SIG-M5 treated with dmso at 0.1 percent for 504 hours (cell line): ENCODE measurements around the gene MGAT4C.
"Not testable (repeated sequence)": the region's sequence is repeated elsewhere in the genome, so short reads cannot be mapped to it uniquely, and the experiment has no call there.

ENCODE experiments used
- DNase-seq: peaks from one replicate; lab custom pipeline; 2025; ENCODE audit not compliant: unreplicated experiment; lab: John Stamatoyannopoulos, UW

MGAT4C gene

DNA sequence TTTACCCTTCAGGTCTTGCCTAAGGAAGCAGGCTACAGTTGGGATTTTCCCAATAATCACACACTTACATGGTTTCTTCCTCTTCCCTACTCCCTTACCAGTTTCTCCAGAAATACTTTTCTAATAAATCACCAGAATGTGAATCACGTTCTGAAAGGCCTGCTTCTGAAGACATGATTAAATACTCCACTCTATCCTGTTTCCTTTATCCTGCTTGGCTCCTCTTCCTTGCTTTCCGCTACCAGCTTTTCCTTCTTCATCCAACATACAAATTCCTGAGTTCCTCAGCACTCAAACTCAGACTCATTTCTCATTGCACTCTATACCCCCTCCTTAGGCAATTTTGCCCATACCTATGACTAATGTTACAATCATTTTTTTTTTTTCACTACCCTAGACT lies 118.3 kb downstream of the MGAT4C start:
- DNase-seq: no peak

DNA sequence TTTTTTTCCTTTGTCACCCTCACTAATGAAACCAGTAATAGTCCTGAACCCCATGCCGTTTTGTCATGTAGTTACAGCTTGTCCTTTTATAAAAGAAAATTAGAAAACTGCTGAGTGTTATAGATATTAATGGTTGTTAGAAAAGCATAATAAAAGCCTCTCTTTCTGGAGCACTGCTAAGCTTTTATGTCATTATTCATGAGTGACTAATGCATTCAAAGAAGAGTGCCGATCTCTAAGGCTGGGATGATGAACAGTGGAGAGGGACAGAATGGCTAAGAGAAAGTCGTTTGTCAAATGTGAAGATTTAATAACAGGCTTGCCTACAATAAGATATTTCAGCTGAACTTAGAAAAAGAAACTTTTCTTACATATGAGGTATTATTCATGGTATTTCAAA lies 121.6 kb downstream of the MGAT4C start:
- no peak for DNase-seq

DNA sequence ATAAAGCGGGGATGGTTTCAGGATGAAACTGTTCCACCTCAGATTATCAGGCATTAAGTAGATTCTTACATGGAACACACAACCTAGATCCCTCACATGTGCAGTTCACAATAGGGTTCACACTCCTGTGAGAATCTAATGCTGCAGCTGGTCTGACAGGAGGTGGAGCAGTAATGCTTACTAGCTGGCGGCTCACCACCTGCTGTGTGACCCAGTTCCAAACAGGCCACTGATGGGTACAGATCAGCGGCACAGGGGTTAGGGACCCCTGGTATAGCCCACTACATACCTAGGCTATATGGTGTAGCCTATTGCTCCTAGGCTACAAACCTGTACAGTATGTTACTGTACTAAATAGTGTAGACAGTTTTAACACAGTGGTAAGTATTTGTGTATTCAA lies 129.3 kb downstream of the MGAT4C start:
- DNase-seq: not testable (repeated sequence)

DNA sequence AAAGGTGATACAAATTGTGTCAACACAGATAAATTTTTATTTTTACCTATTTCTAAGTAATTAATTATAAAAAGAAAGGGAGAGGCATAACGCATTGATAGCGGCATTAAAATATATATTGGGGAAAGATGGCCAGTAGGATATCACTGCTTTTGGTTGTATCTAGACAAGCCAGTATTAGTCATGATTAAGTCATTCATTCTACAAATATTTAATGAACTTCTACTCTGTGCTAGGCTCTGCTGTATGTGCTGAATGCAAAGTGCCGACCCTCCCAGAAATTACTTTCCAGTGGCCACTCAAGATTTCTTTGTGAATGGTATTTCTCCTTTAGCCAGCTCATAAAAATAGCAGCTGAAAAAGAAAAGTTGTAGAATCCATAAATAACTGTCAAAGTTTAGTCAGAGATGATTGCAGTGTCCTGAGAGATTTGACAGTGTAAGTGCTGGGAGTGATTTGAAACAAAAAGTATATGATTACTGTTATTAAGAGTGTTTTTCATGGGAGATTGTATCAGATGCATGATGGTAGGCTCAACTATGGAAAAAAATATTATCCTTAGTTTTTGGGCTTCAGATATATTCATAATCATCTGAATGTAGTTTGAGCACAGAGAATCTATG lies 133.2 kb downstream of the MGAT4C start:
- no peak for DNase-seq

DNA sequence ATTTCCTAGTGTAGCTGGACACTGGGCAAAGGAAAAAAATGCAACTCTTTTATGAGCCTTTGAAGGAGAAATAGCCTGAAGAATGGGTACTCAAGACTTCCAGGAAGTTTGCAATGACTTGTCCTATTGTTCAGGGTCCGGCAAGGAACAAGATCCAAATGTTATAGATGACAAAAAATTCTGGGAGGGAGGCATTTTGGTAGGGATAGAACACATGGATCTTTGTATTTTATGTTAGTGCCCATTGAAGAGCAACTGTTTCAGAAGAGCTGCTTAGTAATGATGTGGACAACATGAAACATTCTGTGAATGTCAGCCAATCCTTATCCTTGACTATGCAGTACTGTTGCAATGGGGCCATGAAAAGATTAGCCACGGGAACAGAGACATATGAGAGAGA lies 138.0 kb downstream of the MGAT4C start:
- no peak for DNase-seq

DNA sequence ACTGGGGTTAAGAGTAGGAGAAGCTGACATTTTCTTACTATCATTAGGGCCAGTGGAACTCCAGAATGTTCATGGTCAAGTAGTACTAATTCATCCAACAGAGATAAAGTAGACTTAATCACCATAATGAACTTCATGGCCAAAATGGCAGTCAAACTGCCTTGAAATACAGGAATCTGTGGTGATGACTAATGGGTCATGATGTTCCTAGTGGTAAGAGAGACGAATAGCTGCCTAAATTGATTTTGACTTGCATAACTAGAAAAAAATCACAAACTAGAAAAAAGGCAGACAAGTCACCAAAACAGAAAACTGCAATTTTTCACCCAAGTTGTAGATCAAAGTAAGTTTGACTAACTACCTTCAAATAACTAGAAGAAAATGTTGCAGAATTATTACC lies 138.5 kb downstream of the MGAT4C start:
- no peak for DNase-seq

DNA sequence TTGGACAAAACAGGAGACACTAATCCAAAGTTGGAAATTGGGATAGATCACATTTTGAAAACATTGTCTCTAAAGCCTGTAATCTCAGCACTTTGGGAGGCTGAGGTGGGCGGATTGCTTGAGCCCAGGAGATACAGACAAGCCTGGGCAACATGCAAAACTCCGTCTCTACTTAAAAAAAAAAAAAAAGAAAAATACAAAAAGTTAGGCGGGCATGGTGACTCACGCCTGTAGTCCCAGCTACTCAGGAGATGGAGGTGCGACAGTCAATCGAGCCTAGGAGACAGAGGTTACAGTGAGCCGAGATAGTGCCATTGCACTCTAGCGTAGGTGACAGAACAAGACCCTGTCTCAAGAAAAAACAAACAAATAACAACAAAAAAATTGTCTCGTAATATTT lies 152.1 kb downstream of the MGAT4C start:
- DNase-seq: no peak

DNA sequence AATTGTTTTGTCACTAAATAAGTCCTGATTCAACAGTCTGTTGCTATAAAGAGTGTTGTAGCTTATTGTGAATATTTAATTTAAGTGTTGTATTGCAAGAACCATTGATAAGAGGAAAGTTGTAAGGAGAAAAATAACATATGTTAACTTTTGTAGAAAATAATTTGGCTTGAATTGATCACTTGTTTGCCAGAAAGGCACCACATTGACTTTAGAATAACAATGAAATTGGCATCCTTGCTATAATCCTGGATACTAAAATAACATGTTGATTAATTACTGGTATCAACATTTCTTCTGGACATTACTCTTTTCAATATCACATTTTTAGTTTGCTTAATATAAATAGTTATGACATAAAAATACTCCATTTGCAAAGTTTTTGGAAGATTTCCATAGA lies 159.0 kb downstream of the MGAT4C start:
- no peak for DNase-seq

DNA sequence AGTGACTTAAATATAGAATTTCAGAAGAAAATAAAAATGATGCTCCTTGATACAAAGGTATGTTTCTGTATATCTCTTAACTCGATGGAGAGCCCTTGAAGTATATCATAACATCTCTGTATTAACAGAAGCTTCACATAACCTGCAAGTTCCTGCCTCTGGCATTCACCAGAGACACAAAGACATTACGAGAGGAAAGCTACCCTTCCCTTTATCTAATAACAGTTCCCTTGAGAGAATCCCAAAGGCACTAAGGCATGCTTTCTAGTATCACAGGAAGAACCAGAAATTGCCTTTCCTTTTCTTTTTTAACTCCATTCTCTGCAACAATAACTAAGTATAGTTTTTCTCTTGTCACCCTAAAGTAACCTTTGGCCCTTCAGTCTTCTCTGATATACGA lies 164.5 kb downstream of the MGAT4C start:
- no peak for DNase-seq

DNA sequence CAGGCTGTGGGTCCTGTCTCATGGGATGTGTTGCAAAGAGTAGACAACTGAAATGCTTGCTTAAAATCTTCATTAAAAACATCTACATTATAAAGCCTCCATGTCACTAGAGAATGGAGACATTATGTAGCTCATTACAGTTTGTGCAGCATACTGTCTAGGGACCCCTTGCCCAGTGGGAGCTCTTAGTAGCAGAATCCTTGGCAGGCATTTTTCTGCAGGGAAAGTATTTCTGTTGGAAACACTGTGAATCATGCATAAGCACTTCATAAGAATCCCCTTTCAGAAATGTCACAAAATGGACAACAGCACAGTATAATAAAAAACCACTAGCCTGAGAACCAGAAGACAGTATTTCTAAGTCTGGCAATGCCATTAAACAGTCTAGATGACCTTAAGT lies 174.3 kb downstream of the MGAT4C start:
- no peak for DNase-seq

DNA sequence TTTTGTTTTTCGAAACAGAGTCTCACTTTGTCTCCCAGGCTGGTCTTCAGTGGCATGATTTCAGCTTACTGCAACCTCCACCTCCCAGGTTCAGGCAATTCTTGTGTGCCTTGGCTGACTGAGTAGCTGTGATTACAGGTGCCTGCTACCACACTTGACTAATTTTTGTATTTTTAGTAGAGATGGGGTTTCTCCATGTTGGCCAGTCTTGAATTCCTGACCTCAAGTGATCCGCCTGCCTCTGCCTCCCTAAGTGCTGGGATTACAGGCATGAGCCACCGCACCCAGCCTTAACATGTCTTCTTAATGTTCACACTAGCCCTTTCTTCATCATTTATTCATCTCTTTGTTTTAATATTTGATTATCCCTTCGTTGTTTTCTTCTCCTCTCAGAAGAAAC lies 197.1 kb downstream of the MGAT4C start:
- DNase-seq: not testable (repeated sequence)

DNA sequence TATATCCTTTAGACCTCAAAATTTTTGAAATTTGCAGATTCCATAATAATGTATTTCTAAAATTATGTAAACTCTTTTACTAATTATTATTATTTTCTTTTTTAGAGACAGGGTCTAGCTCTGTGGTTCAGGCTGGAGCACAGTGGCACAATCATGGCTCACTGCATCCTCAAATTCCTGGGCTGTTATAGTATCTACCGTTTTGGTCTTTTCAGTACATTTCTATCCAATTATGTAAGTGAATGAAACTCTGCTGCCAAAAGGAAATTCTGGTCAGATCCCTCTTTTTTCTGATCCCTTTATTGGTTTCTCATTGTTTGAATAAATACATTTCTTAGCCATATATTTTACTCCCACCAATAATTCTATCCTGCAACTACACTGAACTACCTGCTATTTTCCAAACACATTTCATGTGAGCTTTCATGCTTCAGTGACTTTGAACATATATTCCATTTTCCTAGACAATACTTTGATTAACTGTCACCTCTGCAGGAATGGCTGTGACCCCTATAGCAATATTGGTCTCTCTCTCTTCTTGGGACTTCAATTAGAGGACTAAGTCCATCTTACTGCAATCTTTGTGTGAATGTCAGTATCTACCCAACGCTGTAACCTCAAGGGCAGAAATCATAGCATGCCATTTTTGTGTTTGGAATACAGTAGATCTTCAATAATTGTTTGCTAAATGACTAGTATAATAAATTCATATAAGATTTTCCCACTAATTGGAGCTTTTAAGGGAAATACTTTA lies 198.9 kb downstream of the MGAT4C start:
- DNase-seq: no peak

DNA sequence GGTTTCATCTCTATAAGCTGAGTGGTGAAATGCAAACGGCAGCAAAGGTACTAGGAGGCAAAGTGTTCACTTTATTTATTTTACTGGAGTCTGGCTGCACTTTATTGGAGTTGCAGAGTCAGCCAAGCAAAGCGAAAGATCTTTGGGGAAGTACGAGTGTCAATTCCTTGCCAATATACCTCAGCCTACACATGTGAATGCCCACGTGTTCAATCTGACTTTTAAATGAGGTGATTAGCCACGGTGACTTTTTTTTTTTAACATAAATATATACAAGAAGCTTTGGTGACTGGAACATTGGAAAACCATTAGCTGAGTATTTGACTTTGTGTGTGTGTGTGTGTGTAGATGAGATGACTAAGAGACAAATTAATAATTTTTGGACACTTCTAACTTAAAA lies 203.3 kb downstream of the MGAT4C start:
- no peak for DNase-seq

DNA sequence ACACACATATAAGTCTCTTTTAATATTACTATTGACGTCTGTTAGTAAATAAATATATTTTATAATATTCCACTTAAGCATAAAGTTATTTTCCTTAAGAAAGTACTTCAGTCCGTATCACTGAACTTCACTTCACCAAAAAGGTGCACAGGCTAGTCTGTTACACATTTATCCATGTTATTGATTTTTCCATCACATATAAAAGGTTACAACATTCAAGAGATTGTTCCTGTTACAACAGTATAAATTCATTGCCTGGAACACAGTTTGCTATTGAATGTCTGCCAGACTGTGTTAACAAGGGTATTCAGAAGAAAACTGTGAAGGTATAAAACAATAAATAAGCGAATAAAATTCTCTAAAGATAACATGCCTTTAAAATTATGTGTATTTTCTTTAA lies 206.2 kb downstream of the MGAT4C start:
- no peak for DNase-seq

DNA sequence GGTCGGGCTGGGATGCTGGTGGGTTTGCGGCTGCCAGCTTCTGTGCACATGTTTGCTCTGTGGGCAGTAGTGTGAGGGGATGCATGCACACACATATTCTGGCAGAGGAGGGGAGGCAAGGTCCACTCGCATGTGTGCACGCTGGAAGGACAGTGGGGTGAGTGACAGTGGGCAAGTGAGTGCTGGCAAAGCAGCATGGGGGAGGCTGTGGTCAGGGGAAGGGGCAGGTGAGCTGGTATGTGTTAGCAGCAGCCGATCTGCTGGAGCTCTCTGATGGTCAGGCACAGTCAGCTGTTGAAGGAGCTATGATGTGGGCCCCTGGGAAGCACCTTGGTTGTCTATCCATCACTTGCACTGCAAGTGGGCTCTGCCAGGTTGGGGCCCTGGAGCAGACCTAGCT lies 211.8 kb downstream of the MGAT4C start:
- DNase-seq: no peak

DNA sequence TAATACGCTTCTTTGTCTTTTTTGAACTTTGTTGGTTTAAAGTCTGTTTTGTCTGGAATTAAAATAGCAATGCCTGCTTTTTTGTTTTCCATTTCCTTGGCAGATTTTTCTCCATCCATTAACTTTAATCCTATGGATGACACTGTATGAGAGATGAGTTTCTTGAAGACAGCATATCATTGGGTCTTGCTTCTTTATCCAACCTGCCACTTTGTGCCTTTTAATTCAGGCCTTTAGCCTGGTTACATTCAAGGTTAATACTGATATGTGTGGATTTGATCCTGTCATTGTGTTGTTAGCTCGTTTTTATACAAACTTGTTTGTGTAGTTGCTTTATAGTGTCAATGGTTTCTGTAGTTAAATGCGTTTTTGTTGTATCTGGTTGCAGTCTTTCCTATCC lies 214.1 kb downstream of the MGAT4C start:
- DNase-seq: no peak

DNA sequence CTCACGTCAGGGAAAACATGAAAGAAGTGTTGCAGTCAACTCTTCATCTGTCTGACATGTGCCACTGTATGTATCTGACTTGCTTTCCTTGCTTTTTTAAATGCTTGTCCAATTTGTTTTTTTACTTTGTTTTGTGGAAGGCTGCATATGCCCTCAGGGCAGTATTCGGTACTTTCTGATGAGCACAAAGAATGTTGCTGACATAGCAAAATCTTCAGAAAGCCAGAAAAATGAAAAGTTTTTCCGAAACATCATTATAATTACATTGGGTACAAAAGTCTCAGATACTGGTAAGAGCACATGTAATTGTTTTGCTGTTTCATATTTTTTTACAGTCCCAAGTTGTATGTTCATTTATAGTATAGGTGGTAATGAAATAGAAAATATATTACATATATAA lies 237.8 kb downstream of the MGAT4C start:
- no peak for DNase-seq

DNA sequence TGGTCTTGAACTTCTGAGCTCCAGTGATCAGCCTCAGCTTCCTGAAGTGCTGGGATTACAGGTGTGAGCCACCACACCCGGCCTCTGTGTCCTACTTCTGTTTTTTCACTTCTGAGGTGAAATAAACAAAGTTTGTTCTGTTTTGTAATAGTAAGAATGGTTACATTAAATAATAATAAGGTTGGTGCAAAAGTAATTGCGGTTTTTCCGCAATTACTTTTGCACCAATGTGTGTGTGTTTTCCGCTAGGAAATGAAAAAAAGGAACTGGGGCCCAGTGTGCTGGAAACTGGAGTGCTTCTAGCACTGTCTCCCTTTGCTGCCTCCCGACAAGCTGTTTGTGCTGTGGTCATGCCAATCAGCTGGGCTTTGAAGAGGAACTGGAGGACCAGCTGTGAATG lies 241.2 kb downstream of the MGAT4C start:
- DNase-seq: no peak

DNA sequence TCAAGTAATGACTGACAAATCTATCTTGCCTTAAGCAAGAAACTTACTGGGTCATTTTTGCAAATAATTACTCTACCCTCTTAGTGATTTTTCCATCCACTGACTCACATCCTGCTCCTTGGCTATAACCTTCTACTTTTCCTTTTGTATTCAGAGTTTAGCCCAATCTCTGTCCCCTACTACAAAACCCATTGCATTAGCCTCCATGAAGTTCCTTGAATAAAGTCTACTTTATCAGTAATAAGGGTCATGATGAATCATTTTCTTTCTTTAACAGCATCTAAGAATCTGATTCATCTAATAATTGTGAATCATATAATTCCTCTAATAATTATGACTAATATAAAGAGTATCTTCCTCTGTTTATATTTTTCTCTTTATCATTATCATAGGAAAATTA lies 249.5 kb downstream of the MGAT4C start:
- DNase-seq: no peak

DNA sequence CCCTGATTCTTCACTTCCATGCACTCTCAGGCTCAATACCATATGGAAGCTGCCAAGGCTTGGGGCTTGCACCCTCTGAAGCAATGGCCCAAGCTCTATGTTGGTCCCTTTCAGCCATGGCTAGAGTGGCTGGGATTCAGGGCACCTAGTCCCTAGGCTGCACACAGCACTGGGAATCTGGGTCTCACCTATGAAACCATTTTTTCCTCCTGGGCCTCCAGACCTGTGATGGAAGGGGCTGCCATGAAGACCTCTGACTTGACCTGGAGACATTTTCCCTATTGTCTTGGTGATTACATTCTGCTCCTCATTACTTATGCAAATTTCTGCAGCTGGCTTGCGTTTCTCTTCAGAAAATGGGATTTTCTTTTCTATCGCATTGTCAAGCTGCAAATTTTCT lies 258.1 kb downstream of the MGAT4C start:
- DNase-seq: no peak

DNA sequence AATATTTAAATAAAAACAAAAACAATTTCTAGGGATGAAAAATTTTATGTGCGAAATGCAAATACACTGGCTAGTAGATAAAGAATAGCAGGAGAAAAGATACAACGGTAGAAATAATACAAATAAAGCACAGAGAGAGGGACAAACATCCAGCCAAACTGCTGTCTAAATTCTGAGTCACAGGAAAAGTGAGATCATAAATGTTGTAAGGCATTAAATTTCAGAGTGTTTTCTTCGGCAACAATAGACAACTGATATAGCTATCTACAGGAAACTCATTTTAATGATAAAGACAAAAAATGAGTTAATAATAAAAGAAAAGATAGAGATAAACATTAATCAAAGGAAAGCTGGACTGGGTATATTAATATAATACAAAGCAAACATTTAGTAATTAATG lies 259.9 kb downstream of the MGAT4C start:
- no peak for DNase-seq

DNA sequence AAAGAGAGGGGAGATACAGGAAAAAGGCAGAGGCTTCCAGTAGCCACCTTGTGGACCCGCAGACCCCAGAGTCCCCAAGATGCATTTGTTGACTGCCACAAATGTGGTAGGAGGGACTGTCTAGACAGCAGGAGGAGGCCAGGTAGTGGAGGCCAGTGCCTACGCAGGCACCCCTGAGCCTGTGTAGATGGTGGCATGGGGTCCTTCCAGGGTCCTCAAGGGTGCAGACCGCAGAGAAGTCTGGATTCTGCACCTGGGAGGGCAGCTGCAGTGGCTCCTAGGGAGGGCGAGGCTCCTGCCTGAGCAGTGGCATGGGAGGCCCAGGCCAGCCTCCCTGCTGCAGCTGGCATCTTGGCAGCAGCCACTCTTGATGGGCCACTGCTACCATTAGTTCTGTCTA lies 262.4 kb downstream of the MGAT4C start:
- DNase-seq: no peak

DNA sequence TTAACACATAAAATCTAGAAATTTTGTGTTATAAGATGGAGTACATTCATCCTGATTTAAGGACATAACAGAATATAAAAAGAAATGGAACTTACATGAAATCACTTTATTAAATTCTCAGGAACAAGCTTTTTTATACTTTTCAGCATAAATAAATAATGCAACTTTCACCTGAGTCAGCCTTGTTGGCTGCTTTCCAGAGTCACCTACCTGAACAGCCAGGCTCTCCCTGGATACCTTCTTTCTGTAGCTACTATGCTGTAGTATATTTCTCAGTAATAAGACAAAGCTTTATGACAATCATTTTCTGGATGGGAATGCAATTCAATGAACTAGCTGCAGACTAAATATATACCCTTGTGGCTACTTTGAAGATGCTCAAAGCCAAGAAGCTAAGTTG lies 270.2 kb downstream of the MGAT4C start:
- DNase-seq: no peak
